GM10266 (cell line): ENCODE measurements around the gene MALT1.

Experiments
- DNase-seq: peaks from one replicate; pipeline ENCODE4 v3.0.0; 2012; ENCODE audit errors: extremely low spot score
- CTCF ChIP-seq: IDR thresholded peaks from 2 replicates; pipeline ENCODE4 v1.5.1; 2012; ENCODE audit warnings: mild to moderate bottlenecking, low read depth; ENCODE audit not compliant: control insufficient read depth, insufficient read depth; ENCODE audit errors: missing control alignments

Gene MALT1

GRCh38 chr18:58738322-58738721, 67.1 kb downstream of the MALT1 start:
- no peak for DNase-seq
- TF ChIP-seq CTCF: no peak

DNA sequence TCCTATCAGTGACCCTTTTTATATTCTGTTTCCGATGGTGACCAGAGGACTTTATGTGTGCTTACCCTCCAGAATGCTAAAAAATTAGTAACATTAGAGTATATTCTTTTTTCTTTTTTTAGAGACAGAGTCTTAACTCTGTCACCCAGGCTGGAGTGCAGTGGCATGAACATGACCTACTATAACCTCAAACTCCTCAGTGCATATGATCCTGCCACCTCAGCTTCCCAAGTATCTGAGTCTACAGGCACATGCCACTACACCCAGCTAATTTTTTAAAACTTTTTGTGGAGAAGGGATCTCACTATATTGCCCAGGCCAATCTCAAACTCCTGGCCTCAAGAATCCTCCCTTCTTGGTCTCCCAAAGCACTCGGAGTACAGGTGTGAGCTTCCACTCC, 74.6 kb downstream of the MALT1 start:
- no peak for DNase-seq
- no peak for TF ChIP-seq CTCF

DNA sequence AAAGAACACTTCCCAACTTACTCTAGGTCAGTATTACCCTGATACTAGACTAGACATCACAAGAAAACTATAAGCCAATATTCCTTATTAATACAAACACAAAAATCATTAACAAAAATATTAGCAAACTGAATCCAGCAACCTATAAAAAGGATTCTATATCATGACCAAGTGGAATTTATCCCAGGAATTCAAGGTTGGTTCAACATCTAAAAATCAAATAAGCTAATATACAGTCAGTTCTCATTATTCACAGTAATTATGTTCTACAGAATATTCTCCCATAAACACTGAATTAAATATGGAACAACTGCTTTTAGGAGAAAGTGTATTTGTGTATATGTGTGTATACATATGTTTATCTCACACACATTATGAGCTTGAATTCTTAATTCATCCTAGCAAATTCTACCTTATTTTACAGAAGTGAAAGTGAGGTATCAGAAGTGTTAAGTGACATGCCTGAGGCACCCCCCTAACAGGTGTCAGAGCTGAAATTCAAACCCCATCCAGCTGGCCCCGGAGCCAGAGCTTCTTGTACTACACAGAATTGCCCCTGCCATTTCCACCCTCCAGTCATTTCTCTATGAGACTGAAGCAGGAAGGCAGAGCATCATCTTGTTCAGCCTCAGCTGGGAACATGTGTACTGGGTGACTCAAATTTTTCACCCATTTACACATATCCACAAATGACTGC, 77.8 kb downstream of the MALT1 start:
- TF ChIP-seq CTCF: no peak
- DNase-seq: no peak

DNA sequence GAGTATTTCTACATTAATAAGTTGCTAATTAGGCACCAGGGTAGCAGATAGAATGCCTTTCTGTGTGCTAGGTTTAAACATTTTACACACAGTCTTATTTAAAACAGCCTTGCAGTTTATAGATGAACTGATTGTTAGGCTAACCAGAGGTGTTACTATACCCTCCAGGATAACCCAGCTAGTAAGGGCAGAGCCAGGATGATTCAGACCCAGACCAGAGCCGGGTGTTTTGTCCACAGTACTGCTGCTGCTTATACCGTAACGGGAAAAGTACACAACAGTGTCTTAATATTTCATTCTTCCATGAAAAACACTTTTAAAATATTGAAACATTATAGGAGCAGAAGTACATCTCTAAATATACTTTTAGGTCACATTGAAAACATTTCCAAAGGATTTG, 82.7 kb downstream of the MALT1 start:
- no peak for DNase-seq
- TF ChIP-seq CTCF: no peak

DNA sequence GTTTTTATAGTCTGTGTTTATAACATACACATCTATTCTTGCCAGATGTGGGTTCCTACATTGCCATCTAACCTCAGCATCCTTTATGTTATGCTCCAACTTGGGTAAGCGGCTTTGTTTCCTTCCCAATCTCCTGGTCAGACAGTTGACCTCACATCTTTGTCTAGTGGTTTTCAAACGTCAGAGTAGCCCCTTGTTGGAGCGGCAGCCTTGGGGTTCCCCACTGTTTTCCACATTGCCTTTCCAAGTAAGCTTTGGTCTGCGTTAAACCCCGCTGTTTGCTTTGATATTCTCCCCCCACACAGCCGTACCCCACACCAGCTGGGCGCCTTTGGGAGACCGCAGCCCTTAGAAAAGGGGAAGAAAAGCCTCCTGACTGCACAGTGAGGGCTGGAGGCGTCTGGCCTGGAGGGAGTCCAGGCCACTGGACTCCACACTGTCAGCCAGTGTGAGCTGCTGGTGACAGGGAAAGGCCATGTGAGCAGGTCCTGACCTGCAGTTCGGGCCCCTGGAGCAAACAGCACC, 83.3 kb downstream of the MALT1 start:
- no peak for TF ChIP-seq CTCF
- DNase-seq: no peak

GRCh38 chr18:58755304-58756010, 84.2 kb downstream of the MALT1 start:
- no peak for DNase-seq
- TF ChIP-seq CTCF: no peak

GRCh38 chr18:58756148-58756547, 84.9 kb downstream of the MALT1 start:
- no peak for TF ChIP-seq CTCF

More at GRCh38 chr18:58756148-58756547, 84.9 kb downstream of the MALT1 start:
- DNase-seq: no peak
